ENCODE data around the gene KCNIP3. TPM values are rescaled to one million over a fixed set of nuclear protein-coding genes. Genes with fewer than 3 reads are reported as not detected.

KCNIP3 gene
- total RNA-seq, 1 donor from 2014 or later: 3.9 TPM

- H3K4me3 ChIP-seq (ENCODE audit: low read depth, low read length): no peak overlapping the region
- no peak for TF ChIP-seq CTCF (conservative IDR thresholded peaks at IDR 0.05; ENCODE audit: low read depth, low read length)
- no peak for DNase-seq (ENCODE audit: low read depth)
These were observed 26.5 kb upstream of the KCNIP3 start for GRCh38 chr2:95270541-95271081.

- H3K4me3 ChIP-seq (ENCODE audit: low read depth, low read length): no peak overlapping the region
- no peak for TF ChIP-seq CTCF (conservative IDR thresholded peaks at IDR 0.05; ENCODE audit: low read depth, low read length)
- DNase-seq (ENCODE audit: low read depth): no peak
These were observed 25.7 kb upstream of the KCNIP3 start for GRCh38 chr2:95271381-95271971.

- no peak for DNase-seq (ENCODE audit: low read depth)
- no peak overlapping the region for H3K4me3 ChIP-seq (ENCODE audit: low read depth, low read length)
- no peak for TF ChIP-seq CTCF (conservative IDR thresholded peaks at IDR 0.05; ENCODE audit: low read depth, low read length)
These were observed 24.8 kb upstream of the KCNIP3 start for GRCh38 chr2:95272299-95272751.

- DNase-seq (ENCODE audit: low read depth): no peak
- H3K4me3 ChIP-seq (ENCODE audit: low read depth, low read length): no peak overlapping the region
- no peak for TF ChIP-seq CTCF (conservative IDR thresholded peaks at IDR 0.05; ENCODE audit: low read depth, low read length)
These were observed 24.4 kb upstream of the KCNIP3 start for GRCh38 chr2:95272781-95273180.

GRCh38 chr2:95273566-95274290 lies 23.4 kb upstream of the KCNIP3 start:
- no peak overlapping the region for H3K4me3 ChIP-seq (ENCODE audit: low read depth, low read length)
- TF ChIP-seq CTCF (conservative IDR thresholded peaks at IDR 0.05; ENCODE audit: low read depth, low read length): no peak
- DNase-seq (ENCODE audit: low read depth): no peak

- no peak for DNase-seq (ENCODE audit: low read depth)
- no peak within 1 kb of the TSS for H3K4me3 ChIP-seq (ENCODE audit: low read depth, low read length)
- TF ChIP-seq CTCF (conservative IDR thresholded peaks at IDR 0.05; ENCODE audit: low read depth, low read length): no peak
These were observed 22.6 kb upstream of the KCNIP3 start, which contains the start of gene PROM2 for GRCh38 chr2:95274291-95275150. Gene PROM2 (plus strand): TSS chr2:95274449. CDS start chr2:95274586, 137 bp downstream.

Data from epithelial cell of proximal tubule (primary cell).